Kidney capillary endothelial cell (primary cell): ENCODE measurements around the gene ZNF860.
A peak's percentile ranks its signal among the peaks of the same experiment; 100 is the strongest.
"Not testable (repeated sequence)": the region's sequence is repeated elsewhere in the genome, so short reads cannot be mapped to it uniquely, and the experiment has no call there.

Source experiments
- DNase-seq: peaks from one replicate; pipeline ENCODE4 v3.0.0-alpha.2; 2018; ENCODE audit warnings: low spot score

Gene ZNF860

DNA sequence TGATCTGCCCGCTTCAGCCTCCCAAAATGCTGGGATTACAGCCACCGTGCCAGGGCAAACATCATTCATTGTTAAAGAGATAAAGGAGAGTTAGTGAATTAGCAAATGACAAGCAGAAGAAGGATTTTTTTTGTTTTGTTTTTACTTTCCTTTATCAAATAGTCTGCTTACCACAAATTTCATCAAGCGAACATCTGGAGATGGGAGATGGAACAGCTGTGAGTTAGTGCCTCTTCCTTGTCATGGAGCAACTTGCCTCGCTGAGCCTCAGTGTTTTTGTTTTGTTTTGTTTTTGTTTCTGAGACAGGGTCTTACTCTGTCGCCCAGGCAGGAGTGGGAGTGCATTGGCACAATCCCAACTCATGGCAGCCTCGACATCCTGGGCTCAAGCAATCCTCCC is 15.9 kb downstream of the ZNF860 start:
- no peak for DNase-seq

DNA sequence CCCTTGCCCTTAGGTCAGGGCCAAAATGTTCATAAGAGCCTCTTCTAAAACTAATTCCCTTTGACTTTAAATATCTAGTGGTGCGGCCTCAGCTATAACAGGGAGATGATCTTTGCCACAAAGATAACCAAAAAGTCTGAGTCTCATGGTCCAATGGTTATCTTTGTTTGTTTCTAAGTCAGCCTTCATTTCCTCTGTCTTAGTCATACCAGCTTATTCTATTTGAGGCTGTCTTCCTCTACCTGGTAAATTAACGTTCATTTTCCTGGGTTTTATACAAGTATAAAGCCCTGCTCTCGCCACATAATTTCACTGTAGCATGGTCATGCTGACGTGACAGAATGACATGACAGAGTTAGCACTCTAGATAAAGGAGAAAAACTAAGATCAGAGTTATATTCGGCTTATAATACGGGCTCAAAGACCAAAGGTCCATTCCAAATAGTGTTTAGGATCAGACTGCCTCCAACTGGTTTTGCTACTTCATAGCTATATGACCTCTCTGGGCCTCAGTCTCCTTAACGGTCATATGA is 18.4 kb downstream of the ZNF860 start:
- no peak for DNase-seq

DNA sequence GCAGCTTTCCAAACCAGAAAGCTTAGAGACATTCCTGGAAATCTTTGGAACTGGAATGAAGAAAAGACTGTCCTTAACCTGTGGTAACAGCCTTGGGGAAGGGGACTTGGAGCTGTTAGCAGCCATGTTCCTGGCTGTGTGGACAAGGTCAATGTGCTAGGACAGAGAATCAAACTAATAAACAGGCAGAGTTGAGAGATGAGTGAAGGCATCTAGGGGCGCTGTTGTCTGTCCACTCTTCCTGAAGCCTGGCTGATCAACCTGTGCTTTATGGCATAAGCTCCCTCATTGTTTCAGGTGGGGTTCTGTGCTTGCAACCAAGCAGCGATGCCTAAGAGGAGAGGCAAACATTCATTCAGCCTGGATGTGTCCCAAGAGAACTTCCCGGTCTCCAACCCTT is 19.3 kb downstream of the ZNF860 start:
- DNase-seq: no peak

DNA sequence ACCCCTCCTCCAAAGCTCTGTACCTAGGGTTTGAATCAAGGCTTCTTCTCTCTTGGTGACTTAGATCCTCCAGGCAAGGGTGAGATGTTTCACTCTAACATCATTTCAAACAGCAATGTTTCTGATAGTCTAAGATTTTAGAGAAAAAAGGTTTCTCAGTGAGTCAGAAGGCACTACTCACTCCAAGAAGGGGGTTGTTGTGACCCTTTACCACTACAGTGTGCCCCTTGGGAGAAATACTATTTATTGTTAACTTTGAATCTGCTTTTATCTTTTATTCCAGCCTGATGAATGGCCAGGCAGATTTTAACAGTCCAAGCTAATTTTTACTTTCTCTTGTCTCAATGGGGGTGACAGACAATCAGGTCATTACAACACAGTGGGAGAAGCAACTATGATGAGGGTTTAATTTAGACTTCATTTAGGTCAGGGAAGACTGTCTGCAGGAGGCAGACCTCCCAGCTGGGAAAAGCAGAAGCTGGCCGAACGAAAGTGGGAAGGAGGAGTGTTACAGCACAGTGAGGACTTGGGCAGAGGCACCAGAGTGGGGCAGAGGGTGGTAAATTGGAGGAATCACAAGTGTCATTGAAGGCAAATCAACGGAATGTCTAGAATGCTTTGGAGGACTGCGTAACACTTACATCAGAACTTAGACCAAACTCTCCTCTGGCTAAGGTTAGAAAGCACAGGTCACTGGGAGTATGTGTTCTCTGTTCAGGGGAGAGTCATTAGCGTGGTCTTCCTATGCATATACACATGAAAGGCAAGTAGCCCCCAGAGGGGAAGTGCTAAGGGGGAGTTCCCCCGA is 21.2 kb downstream of the ZNF860 start:
- DNase-seq: no peak

DNA sequence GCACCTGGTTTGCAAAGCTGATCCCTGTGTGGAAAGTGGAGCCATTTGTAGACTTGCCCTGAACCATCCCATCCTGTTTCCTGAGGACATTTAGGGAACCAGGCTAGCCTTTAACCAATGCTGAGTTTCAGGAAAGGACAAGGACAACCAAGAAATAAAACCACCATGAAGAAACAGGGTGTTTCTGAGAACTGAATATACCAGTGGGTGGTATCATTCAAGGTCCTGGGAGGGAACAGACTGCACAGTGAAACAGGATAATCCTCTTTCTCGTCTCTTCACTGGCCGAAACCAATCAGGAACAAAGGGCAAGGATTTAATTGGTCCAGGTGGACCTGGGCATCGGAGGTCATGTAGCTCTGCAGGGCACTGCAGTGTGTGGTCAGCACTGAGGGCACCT is 21.8 kb downstream of the ZNF860 start:
- no peak for DNase-seq

DNA sequence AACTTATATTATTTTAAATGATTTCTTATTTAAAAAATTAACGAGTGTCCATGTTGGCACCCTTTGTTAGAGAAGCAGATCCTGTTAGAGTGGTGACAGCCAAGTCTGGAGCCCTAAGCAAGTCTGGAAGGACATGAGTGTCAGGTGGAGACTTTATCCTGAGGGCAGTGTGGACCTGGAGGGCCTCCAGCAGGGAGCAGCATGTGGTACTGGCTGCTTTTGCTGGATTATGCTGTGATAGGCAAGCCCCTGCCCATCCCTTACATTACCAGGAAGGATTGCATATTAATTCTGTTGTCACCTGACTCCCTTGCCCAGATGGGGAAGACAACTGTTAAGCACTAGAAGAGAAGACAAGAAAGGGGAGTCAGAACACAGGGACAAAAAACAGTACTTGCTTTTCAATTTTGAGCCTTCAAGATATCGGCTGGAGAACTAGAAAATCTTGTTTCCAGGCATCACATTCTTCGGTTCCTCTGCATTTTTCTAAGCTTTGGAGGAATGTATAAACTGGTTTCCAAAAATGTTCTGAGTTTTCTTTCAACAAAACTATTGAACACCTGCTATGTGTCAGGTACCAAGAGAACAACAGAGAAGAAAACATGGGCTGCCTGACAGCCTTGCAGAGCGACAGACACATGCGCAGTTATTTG is 22.7 kb downstream of the ZNF860 start:
- no peak for DNase-seq

DNA sequence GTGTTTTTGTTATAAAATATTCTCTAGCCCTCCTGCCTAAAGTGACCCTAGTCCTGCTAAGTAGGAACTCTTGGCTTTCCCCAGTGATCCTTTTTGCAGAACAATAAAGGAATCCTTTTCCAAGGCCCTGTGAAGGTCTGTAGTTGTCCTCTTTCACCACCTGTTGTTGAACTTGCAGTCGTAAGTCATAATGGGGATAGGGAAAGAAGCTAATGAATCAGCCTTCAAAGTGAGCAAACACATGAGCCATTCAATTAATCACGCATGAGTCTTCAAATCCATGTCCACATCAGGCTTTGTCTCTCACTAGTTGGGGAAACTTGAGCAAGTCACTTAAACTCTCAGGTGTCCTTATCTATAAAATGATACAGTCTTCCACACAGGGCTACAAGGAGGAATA is 27.6 kb downstream of the ZNF860 start:
- no peak for DNase-seq

DNA sequence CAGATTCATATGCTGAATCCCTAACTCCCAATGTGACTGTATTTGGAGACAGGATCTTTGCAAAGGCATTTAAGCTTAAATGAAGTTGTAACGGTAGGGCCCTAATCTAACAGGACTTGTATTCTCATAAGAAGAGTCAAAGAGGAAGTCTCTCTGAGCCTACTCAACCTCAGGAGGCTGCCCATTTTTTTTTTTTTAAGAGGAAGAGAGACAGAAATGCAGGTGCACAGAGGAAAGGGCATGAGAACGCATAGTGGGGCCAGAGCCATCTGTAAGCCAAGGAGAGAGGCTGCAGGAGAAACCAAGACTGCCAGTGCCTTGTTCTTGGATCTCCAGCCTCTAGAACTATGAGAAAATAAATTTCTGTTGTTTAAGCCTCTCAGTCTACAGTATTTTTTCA is 28.4 kb downstream of the ZNF860 start:
- DNase-seq: no peak

DNA sequence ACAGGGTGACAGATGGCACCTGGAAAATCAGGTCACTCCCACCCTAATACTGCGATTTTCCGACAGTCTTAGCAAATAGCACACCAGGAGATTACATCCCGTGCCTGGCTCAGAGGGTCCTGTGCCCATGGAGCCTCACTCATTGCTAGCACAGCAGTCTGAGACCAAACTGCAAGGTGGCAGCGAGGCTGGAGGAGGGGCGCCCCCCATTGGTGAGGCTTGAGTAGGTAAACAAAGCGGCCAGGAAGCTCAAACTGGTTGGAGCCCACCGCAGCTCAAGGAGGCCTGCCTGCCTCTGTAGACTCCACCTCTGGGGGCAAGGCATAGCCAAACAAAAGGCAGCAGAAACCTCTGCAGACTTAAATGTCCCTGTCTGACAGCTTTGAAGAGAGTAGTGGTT is 29.1 kb downstream of the ZNF860 start:
- DNase-seq: not testable (repeated sequence)

DNA sequence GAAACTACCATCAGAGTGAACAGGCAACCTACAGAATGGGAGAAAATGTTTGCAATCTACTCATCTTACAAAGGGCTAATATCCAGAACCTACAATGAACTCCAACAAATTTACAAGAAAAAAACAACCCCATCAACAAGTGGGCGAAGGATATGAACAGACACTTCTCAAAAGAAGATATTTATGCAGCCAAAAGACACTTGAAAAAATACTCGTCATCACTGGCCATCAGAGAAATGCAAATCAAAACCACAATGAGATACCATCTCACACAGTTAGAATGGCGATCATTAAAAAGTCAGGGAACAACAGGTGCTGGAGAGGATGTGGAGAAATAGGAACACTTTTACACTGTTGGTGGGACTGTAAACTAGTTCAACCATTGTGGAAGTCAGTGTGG is 34.1 kb downstream of the ZNF860 start:
- not testable (repeated sequence) for DNase-seq

DNA sequence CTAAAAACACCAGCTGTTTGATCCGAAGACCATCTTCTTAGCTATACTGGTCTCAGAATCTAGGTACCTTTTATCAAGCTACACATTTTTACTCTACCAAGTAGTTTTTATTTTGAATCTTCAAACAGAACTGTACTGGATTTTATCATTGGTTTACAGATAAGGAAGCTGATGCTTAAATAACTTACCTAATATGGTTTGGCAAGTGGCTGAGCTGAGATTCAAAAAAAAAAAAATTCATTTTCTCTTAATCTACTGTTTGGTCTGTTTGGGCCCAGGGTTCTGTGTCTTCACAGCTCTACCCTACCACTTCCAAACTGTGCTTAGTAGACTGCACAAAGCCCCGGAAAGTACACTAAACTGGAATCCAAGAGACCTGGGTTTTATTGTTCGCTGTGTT is 35.7 kb downstream of the ZNF860 start:
- DNase-seq: no peak

DNA sequence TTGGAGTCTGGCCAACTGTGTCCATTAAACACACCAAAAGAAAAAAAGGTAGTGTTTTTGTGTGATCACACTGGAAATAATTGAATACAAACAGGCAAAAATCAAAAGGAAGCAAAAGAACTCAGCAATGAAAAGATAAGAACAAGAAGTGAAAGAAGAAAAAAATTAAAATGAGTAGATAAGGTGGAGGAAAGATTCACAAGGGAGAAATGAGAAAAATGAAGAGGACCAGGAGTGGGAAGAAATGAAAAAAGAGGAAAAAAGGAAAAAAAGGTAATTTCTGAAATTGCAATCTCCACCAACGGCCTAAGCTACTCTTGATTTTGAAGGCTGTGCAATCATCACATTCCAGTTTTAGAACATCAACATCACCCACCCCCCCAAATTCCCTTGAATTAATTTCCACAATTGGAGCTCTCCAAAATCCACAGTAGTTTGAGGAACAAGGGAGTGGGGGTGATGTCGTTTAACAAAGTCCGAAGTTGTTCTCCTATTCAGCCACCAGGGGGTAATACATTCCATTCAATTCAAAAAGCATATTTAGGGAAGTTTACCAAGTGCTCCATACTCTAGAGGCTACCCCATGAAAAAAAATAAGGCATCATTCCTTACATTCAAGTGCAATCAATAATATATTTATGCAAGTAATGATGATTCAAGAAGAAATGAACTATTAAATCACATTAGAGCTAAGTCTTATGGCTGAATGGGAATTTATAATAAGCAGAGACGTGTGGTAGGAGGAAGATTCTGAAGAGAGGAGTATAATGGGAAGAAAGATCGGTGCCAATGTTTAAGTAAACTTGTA is 37.4 kb downstream of the ZNF860 start:
- peak; percentile 17 for DNase-seq

DNA sequence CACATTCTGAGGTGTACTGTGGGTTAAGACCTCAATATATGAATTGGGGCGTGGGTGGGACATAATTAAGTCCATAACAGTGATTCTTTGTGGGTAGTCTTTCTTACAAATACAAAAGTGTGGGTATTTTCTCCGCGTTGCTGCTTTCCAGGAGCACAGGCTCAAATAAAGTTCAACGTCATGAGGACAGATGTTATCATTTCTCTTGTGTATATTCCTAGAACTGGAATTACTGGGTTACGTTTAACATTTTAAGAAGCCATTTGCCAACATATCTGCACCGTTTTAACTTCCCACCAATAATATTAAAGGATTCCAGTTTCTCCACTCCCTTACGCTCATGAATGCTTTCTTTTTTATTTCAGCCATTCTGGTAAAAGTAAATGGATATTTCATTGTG is 39.6 kb downstream of the ZNF860 start:
- DNase-seq: no peak

DNA sequence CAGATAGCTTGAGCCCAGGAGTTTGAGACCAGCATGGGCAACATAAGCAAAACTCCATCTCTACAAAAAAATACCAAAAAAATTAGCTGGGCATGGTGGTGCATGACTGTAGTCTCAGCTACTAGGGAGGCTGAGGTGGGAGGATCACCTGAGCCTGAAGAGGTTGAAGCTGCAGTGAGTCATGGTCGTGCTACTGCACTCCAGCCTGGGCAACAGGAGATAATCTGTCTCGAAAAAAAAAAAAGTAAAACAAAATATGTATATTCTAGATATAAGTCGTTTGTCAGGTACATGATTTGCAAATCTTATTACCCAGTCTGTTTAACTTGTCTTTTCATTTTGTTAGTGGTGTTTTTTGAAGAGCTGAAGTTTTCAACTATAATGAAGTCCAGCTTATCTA is 40.2 kb downstream of the ZNF860 start:
- no peak for DNase-seq

DNA sequence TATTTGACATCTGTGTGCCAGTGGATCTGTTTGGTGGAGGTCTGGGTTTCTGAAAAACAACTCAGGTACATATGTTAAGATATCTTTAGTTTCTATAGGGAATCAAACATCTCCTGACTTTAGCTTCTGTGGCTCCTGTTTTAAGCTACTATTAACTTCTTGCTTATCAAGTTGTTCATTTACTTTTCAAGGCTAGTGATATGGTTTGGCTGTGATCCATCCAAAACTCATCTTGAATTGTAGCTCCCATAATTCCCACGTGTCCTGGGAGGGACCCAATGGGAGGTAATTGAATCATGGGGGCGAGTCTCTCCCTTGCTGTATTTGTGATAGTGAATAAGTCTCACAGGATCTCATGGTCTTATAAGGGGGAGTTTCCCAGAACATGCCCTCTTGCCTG is 41.4 kb downstream of the ZNF860 start:
- no peak for DNase-seq

DNA sequence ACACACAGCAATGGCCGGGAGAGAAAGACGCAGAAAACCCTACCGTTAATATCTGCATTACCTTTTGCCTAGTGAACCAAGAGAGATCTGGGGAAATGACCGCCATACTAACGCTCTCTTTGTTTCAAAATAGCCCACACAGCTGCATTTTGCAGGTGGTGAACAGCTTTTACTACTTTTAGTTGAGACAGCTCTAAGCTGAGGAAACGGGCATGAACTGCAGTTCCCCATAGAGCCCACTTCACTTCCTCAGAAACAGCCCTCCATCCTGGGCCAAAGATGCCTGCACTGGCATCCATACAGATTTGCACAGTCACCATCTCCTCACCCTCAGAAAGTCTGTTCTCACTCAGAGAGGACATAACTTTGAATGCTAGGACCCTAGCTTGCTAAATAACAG is 45.0 kb downstream of the ZNF860 start:
- DNase-seq: no peak

DNA sequence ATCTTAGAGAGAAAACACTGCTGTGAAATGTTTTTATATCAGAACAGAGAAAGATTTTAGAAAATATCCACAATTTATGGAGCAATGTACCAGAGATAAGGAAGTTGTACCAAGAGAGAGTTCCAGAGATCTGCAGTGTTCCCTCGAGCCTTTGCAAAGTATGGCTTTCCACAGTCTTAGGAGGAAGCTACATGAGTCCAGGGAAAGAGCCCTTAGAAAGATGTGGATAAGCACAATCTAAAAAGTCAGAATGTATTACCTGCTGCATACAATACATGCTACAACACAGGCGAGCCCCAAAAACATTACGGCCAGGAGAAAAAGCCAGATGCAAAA is 56.4 kb downstream of the ZNF860 start:
- DNase-seq: no peak

DNA sequence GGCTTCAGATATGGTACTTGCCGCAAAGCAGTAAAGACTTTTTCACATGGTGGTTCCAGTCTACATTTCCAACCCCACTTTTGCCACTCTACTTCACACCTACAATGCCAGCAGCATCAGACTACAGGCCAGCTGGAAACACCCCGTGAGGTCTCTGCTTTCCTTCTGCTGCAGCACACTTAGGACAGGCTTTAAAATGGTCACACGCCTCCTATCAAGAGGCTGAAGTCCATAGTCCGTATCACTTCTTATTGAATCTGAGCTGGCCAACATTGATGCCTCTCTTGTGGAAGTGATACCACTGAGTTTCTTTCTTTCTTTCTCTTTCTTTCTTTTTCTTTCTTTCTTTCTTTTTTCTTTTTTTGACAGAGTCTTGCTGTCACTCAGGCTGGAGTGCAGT is 59.8 kb downstream of the ZNF860 start:
- no peak for DNase-seq
